ENCODE results near the gene SKOR2. TPM values are rescaled to one million over a fixed set of nuclear protein-coding genes. Genes with fewer than 3 reads are reported as not detected.
A peak's percentile ranks its signal among the peaks of the same experiment; 100 is the strongest.
"Not testable (repeated sequence)": the region's sequence is repeated elsewhere in the genome, so short reads cannot be mapped to it uniquely, and the experiment has no call there.

The SKOR2 gene
- total RNA-seq, 3 donors from 2014 or later (not counting 1 experiment from before 2014, with no cell fraction given), result not detected

GRCh38 chr18:47184419-47185050 is 66.9 kb downstream of the SKOR2 start:
- intact Hi-C loops (cut with micrococcal nuclease), result no loop called here
- ATAC-seq (no peak), DNase-seq (peak in 1 of 2 donors; percentile 28)
- Histone ChIP-seq H3K27ac (ENCODE audit: low read length) (no peak overlapping the region), H3K27me3 (ENCODE audit: control insufficient read depth, insufficient read depth, low read length) (peaks cover 3% of the 10 kb centered on the region), H3K4me3 (ENCODE audit: low read length) (no peak overlapping the region), H3K4me1 (ENCODE audit: control insufficient read depth, insufficient read depth, low read length) (no peaks in the 10 kb centered on the region), H3K36me3 (ENCODE audit: control insufficient read depth, insufficient read depth, low read length) (no peaks in the 10 kb centered on the region), H3K9me3 (ENCODE audit: control insufficient read depth, insufficient read depth, low read length) (no peaks in the 10 kb centered on the region)
- no peaks in the 10 kb centered on the region for H3K9me3 Mint-ChIP-seq
- 68% methylated on average over 5 of the region's 5 CpGs for WGBS (ENCODE audit: insufficient coverage)
- no peak for TF ChIP-seq CTCF (IDR thresholded peaks at IDR 0.05)
- no peak overlapping the region for H3K4me3 Mint-ChIP-seq
- H3K27me3 Mint-ChIP-seq (ENCODE audit: low read depth in 2 of 2), result peaks cover 23 to 56% of the 10 kb centered on the region in 2 donors
- H3K36me3 Mint-ChIP-seq, result no peaks in the 10 kb centered on the region
- H3K27ac Mint-ChIP-seq, result no peak overlapping the region
- H3K4me1 Mint-ChIP-seq, result peaks cover 0 to 4% of the 10 kb centered on the region in 2 donors

DNA sequence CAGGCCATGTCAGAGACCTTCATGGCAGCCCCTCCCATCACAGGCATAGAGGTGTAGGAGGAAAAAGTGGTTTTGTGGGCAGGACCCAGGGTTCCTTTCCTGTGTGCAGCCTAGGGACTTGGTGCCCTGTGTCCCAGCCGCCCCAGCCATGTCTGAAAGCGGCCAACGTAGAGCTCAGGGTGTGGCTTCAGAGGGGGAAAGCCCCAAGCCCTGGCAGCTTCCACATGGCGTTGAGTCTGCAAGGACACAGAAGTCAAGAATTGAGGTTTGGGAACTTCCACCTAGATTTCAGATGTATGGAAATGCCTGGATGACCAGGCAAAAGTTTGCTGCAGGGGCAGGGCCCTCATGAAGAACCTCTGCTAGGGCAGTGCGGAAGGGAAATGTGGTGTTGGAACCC is 69.3 kb downstream of the SKOR2 start:
- intact Hi-C loops (cut with micrococcal nuclease); H3K4me1 Mint-ChIP-seq; H3K27ac ChIP-seq (ENCODE audit: low read length); H3K4me3 Mint-ChIP-seq; H3K9me3 ChIP-seq (ENCODE audit: control insufficient read depth, insufficient read depth, low read length); H3K36me3 Mint-ChIP-seq; H3K4me3 ChIP-seq (ENCODE audit: low read length); H3K4me1 ChIP-seq (ENCODE audit: control insufficient read depth, insufficient read depth, low read length); H3K27me3 ChIP-seq (ENCODE audit: control insufficient read depth, insufficient read depth, low read length); H3K9me3 Mint-ChIP-seq; DNase-seq; H3K36me3 ChIP-seq (ENCODE audit: control insufficient read depth, insufficient read depth, low read length); H3K27ac Mint-ChIP-seq; ATAC-seq: not testable (repeated sequence)
- 78% methylated on average over 5 of the region's 5 CpGs for WGBS (ENCODE audit: insufficient coverage)
- H3K27me3 Mint-ChIP-seq (ENCODE audit: low read depth in 2 of 2), result peaks cover 11 to 45% of the 10 kb centered on the region in 2 donors

GRCh38 chr18:47180765-47181164 is 70.7 kb downstream of the SKOR2 start:
- Mint-ChIP-seq H3K27ac (no peak overlapping the region), H3K27me3 (ENCODE audit: low read depth in 2 of 2) (peaks cover 5 to 33% of the 10 kb centered on the region in 2 donors), H3K9me3 (no peaks in the 10 kb centered on the region), H3K4me1 (peaks cover 4% of the 10 kb centered on the region in 2 donors), H3K4me3 (no peak overlapping the region), H3K36me3 (no peaks in the 10 kb centered on the region)
- H3K4me1 ChIP-seq (ENCODE audit: control insufficient read depth, insufficient read depth, low read length), result peaks cover 6% of the 10 kb centered on the region
- ATAC-seq (no peak), DNase-seq (no peak)
- TF ChIP-seq CTCF (IDR thresholded peaks at IDR 0.05), result no peak
- no peaks in the 10 kb centered on the region for H3K9me3 ChIP-seq (ENCODE audit: control insufficient read depth, insufficient read depth, low read length)
- intact Hi-C loops (cut with micrococcal nuclease), result no loop called here
- no peaks in the 10 kb centered on the region for H3K36me3 ChIP-seq (ENCODE audit: control insufficient read depth, insufficient read depth, low read length)
- H3K27ac ChIP-seq (ENCODE audit: low read length), result no peak overlapping the region
- no peaks in the 10 kb centered on the region for H3K27me3 ChIP-seq (ENCODE audit: control insufficient read depth, insufficient read depth, low read length)
- WGBS (ENCODE audit: insufficient coverage), result 100% methylated on average over 1 of the region's 3 CpGs
- H3K4me3 ChIP-seq (ENCODE audit: low read length), result no peak overlapping the region

- DNase-seq (no peak), ATAC-seq (no peak)
- H3K27ac ChIP-seq (ENCODE audit: low read length), result no peak overlapping the region
- H3K9me3 ChIP-seq (ENCODE audit: control insufficient read depth, insufficient read depth, low read length), result no peaks in the 10 kb centered on the region
- intact Hi-C loops (cut with micrococcal nuclease), result no loop called here
- H3K27me3 ChIP-seq (ENCODE audit: control insufficient read depth, insufficient read depth, low read length), result no peaks in the 10 kb centered on the region
- WGBS (ENCODE audit: insufficient coverage), result 96% methylated on average over 4 of the region's 4 CpGs
- Mint-ChIP-seq H3K4me3 (no peak overlapping the region), H3K27ac (no peak overlapping the region), H3K27me3 (ENCODE audit: low read depth in 2 of 2) (peaks cover 5 to 24% of the 10 kb centered on the region in 2 donors), H3K36me3 (no peaks in the 10 kb centered on the region), H3K9me3 (no peaks in the 10 kb centered on the region), H3K4me1 (peaks cover 0 to 4% of the 10 kb centered on the region in 2 donors)
- no peak for TF ChIP-seq CTCF (IDR thresholded peaks at IDR 0.05)
- peaks cover 16% of the 10 kb centered on the region for H3K4me1 ChIP-seq (ENCODE audit: control insufficient read depth, insufficient read depth, low read length)
- H3K36me3 ChIP-seq (ENCODE audit: control insufficient read depth, insufficient read depth, low read length), result no peaks in the 10 kb centered on the region
- H3K4me3 ChIP-seq (ENCODE audit: low read length), result no peak overlapping the region
These were observed 71.9 kb downstream of the SKOR2 start for GRCh38 chr18:47179520-47179919.
